Breast epithelium (tissue), 4 donors: ENCODE measurements around the gene BRS3. TPM values are rescaled to one million over a fixed set of nuclear protein-coding genes. Genes with fewer than 3 reads are reported as not detected.

Source experiments
- DNase-seq, 2 donors: peaks; one replicate each; pipeline ENCODE4 v3.0.0-alpha.2; 2019; ENCODE audit warnings: low spot score in 2 of 2
- H3K27ac ChIP-seq, 2 donors: fragments of 200-600 bp; sonication (generic) in 1 of 2; one replicate each; pipeline ENCODE4 v1.5.1; 2016 to 2019; ENCODE audit warnings: mild to moderate bottlenecking in 1 of 2
- H3K27me3 ChIP-seq, 2 donors: fragments of 200-600 bp; sonication (generic) in 1 of 2; one replicate each; pipeline versions ENCODE4 v1.5.1 to v1.6.0; 2017 to 2019; ENCODE audit warnings: control low read depth in 1 of 2, mild to moderate bottlenecking in 1 of 2
- H3K36me3 ChIP-seq: fragments of 200-600 bp; one replicate; pipeline ENCODE4 v1.5.1; 2019
- H3K4me1 ChIP-seq, 2 donors: fragments of 200-600 bp; sonication (generic); one replicate each; pipeline ENCODE4 v1.5.1; 2016 to 2019; ENCODE audit warnings: control low read depth in 1 of 2
- H3K4me3 ChIP-seq, 3 donors: fragments of 200-600 bp; sonication (generic); 1 replicate in 2 of 3; 2 replicates in 1 of 3; pipeline ENCODE4 v1.5.1; 2016 to 2019; ENCODE audit warnings: mild to moderate bottlenecking in 3 of 3, moderate library complexity in 2 of 3
- H3K9me3 ChIP-seq, 2 donors: fragments of 200-600 bp; sonication (generic) in 1 of 2; one replicate each; pipeline ENCODE4 v1.5.1; 2016 to 2019; ENCODE audit warnings: control low read depth in 1 of 2
- POLR2A ChIP-seq: fragments of 450-650 bp; IDR thresholded peaks from one replicate; pipeline ENCODE4 v1.6.1; 2016; ENCODE audit warnings: antibody characterized with exemption, mild to moderate bottlenecking, moderate library complexity
- POLR2AphosphoS5 ChIP-seq, 3 donors: sonication (generic); formaldehyde crosslinking; IDR thresholded peaks; one replicate each; pipeline ENCODE4 v1.6.1; 2017; ENCODE audit warnings: antibody characterized with exemption in 3 of 3
- intact Hi-C: fragments of 100-400 bp; cut with DNase I; formaldehyde crosslinking; loops from one replicate; pipeline ENCODE4 v1.15.1; 2023; ENCODE audit warnings: low total_unique reads
- total RNA-seq, 3 donors: library from RNA; depleted of rRNA; stranded (reverse); fragments of >200 nt; gene quantifications; one replicate each; pipeline ENCODE4 v1.1.0, GENCODE V29; 2016
- TF ChIP-seq, protein P1 (sequence below), 3 donors: fragments of 450-650 bp; IDR thresholded peaks; one replicate each; pipeline ENCODE4 v1.5.1; 2016 to 2017; ENCODE audit warnings: antibody characterized with exemption in 3 of 3, mild to moderate bottlenecking in 3 of 3, moderate library complexity in 3 of 3

Gene BRS3
- total RNA-seq, 3 donors from 2014 or later, result not detected

DNA sequence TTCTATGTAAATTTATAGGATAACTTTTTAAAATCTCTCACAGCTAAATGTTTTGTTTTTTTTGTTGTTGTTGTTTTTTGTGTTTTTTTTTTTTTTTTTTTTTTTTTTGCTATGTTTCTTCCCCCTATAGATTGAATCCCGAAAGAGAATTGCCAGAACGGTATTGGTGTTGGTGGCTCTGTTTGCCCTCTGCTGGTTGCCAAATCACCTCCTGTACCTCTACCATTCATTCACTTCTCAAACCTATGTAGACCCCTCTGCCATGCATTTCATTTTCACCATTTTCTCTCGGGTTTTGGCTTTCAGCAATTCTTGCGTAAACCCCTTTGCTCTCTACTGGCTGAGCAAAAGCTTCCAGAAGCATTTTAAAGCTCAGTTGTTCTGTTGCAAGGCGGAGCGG, 4.1 kb downstream of the BRS3 start:
- Histone ChIP-seq H3K4me3 (no peak overlapping the region), H3K27me3 (peaks cover 0 to 68% of the 10 kb centered on the region in 2 donors), H3K9me3 (no peaks in the 10 kb centered on the region), H3K4me1 (no peaks in the 10 kb centered on the region), H3K27ac (no peak overlapping the region), H3K36me3 (no peaks in the 10 kb centered on the region)
- TF ChIP-seq POLR2A, result no peak
- TF ChIP-seq, protein P1, sequence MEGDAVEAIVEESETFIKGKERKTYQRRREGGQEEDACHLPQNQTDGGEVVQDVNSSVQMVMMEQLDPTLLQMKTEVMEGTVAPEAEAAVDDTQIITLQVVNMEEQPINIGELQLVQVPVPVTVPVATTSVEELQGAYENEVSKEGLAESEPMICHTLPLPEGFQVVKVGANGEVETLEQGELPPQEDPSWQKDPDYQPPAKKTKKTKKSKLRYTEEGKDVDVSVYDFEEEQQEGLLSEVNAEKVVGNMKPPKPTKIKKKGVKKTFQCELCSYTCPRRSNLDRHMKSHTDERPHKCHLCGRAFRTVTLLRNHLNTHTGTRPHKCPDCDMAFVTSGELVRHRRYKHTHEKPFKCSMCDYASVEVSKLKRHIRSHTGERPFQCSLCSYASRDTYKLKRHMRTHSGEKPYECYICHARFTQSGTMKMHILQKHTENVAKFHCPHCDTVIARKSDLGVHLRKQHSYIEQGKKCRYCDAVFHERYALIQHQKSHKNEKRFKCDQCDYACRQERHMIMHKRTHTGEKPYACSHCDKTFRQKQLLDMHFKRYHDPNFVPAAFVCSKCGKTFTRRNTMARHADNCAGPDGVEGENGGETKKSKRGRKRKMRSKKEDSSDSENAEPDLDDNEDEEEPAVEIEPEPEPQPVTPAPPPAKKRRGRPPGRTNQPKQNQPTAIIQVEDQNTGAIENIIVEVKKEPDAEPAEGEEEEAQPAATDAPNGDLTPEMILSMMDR (IDR thresholded peaks at IDR 0.05), result no peak
- TF ChIP-seq POLR2AphosphoS5 (IDR thresholded peaks at IDR 0.05), result no peak
- intact Hi-C loops, result no loop called here
- no peak for DNase-seq

DNA sequence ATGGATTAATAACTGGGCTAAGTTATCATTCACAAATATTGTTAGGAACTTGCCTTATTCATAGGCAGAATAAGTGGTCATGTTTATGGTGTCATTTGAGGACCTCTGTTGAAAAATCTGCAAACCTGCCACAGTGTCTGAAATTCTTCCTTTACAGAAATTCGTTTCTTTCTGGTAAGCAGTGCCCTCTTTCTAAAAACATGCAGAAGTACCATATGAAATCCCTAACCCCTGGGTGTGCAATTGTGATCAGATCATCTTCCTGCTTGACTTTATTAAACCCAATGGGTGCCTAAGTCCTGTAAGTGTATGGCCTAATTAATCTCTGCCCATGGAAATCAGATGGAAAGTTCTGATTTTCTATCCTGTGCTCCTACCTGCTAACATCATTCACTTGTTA, 5.3 kb downstream of the BRS3 start:
- H3K36me3 ChIP-seq, result no peaks in the 10 kb centered on the region
- no peak for DNase-seq
- H3K9me3 ChIP-seq, result no peaks in the 10 kb centered on the region
- TF ChIP-seq POLR2AphosphoS5 (IDR thresholded peaks at IDR 0.05), result no peak
- TF ChIP-seq, protein P1 (IDR thresholded peaks at IDR 0.05), result no peak
- TF ChIP-seq POLR2A, result no peak
- H3K4me3 ChIP-seq, result no peak overlapping the region
- peaks cover 0 to 56% of the 10 kb centered on the region in 2 donors for H3K27me3 ChIP-seq
- intact Hi-C loops, result no loop called here
- H3K4me1 ChIP-seq, result no peaks in the 10 kb centered on the region
- H3K27ac ChIP-seq, result no peak overlapping the region

DNA sequence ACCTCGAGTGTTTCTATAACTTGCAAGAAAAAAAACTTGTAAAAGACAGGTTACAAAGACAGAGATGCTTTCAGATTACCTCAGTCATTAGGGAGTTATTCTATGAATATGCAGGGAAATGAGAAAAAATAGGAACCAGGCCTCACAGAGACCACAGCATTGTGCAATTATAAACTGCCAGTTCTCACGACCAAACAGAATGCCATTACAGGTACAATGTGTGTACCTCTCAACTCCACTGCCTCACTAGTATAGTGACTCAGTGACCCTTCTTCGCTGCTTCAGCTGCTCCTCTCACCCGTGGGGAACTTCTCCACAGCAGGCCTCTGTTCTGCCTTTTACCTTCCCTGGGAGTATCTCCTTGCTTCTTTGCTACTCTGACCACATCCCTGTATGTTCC, 7.3 kb downstream of the BRS3 start:
- TF ChIP-seq POLR2AphosphoS5 (IDR thresholded peaks at IDR 0.05), result no peak
- TF ChIP-seq, protein P1 (IDR thresholded peaks at IDR 0.05), result no peak
- no peak for TF ChIP-seq POLR2A
- H3K4me3 ChIP-seq, result no peak overlapping the region
- intact Hi-C loops, result no loop called here
- no peaks in the 10 kb centered on the region for H3K4me1 ChIP-seq
- no peak for DNase-seq
- H3K27me3 ChIP-seq, result peaks cover 0 to 41% of the 10 kb centered on the region in 2 donors
- H3K36me3 ChIP-seq, result no peaks in the 10 kb centered on the region
- no peaks in the 10 kb centered on the region for H3K9me3 ChIP-seq
- H3K27ac ChIP-seq, result no peak overlapping the region

DNA sequence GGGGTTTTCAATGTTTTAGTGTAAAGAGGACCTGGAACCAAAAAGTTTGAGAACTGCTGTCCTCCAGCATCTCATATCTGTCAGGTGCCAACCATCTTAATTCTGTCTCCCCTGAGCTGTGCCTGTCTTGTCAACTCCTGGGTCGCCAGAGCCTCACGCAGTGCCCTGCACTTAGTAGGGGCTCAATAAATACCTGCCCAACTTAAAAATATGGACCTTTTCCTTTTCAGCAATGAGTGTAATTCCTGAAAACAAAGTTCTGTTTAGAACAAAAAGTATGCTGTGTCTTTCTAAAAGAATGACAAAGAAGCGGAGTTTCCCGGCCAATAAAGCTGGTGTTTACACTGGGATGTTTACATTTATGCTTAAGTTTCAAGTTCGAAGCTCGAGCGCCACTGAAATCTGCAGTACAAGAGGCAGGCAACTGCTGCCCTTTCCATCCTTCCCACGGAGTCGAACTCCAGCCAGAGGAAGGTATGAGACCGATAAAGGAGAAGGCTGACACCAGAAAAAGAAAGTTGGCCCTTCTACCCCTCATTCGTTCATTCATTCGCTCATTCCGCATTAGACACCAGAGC, 8.5 kb downstream of the BRS3 start:
- peaks cover 0 to 29% of the 10 kb centered on the region in 2 donors for H3K27me3 ChIP-seq
- H3K9me3 ChIP-seq, result no peaks in the 10 kb centered on the region
- H3K4me3 ChIP-seq, result peak overlapping the region; percentile 57 to 73 (median 60)
- no peaks in the 10 kb centered on the region for H3K36me3 ChIP-seq
- peak overlapping the region; percentile 95 to 98 for H3K27ac ChIP-seq
- TF ChIP-seq, protein P1 (IDR thresholded peaks at IDR 0.05), result no peak
- no peak for TF ChIP-seq POLR2A
- no peak for TF ChIP-seq POLR2AphosphoS5 (IDR thresholded peaks at IDR 0.05)
- DNase-seq, result no peak
- intact Hi-C loops, result no loop called here
- H3K4me1 ChIP-seq, result no peaks in the 10 kb centered on the region

DNA sequence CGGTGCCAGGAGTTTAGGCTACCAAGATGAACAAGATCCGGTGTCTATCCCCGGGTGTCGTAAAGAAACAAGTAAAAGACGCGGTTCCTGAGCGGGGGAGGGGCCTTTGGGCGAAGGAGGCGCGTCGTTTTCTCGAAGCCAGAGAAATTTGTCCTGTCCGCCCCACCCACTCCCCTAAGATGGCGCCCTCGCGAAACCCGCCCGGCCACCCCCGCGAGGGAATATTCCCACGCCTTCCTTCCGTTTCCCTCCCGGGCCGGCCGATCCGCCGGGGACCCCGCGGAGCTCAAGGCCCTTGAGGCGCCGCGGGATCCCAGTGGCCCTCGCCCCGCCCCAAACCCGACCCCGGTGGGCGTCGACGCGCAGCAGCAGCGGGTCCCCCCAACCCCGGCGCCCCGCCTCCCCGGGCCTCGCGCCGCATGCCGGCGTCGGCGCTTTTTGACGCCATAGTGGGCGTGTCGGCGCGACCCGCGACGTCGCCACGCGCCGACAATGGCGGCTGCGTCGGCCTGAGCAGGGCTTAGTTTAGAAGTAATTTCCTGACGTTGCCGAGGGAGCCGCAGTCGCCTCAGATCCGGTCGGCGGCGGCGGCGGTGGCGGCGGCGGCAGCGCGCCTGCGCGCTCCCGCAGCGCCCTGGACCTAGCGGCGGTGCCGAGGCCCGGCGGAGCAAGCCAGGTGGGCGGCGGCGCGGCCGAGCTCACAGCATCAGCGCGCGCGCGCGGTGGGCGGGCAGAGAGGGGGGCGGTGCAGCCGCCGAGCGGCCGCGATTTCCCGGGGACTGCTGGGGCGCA, 9.2 kb downstream of the BRS3 start:
- Histone ChIP-seq H3K27ac (peak overlapping the region; percentile 95 to 98), H3K4me1 (no peaks in the 10 kb centered on the region), H3K27me3 (peaks cover 0 to 23% of the 10 kb centered on the region in 2 donors), H3K4me3 (peak overlapping the region; percentile 57 to 73 (median 60)), H3K36me3 (no peaks in the 10 kb centered on the region), H3K9me3 (no peaks in the 10 kb centered on the region)
- TF ChIP-seq POLR2AphosphoS5 (IDR thresholded peaks at IDR 0.05) (peak in 1 of 3 donors; percentile 29), POLR2A (no peak)
- TF ChIP-seq, protein P1 (IDR thresholded peaks at IDR 0.05), result no peak
- peak; percentile 76 to 81 for DNase-seq
- intact Hi-C loops, result no loop called here
